Measurements from ENCODE around the gene HLA-E.
"Not testable (repeated sequence)": the region's sequence is repeated elsewhere in the genome, so short reads cannot be mapped to it uniquely, and the experiment has no call there.

Gene HLA-E

DNA sequence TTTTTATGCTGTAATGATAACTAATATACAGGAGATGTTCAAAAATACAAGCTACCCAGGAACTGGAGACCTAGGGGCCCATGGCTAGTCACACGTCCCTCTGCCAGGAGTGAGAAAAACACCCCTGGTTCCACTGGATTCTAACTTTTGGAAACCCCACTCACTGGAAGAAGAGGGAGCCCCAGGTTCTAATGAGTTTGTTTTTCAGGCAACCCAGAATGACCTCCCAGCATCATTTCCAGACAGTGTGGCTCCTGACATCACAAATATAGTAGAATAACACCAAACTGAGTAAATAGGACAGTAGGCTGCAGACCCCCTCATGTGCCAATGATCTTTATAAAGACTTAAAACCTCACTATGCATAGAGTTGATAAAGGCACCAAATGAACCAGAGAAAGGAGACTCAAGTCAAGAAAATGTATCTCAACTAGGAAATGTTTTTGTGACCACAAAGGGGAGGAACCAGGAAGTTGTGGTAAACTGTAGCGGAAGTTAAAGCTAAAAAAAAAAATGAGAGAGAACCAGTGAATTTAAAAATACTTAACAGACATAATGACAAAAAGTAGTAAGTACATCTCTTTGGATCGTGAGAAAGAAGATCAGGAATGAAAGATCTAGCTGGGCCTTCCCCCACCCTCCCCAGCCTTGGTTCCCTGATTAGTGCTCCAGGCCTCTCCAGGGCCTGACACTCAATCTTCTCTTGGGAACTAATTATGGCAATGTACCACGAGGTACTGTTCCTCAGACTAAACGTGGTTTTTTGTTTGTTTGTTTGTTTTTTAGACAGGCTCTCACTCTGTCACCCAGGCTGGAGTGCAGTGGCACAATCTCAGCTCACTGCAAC is 19.8 kb downstream of the HLA-E start:
- DNase-seq, result peak in 2 of 5 donors; percentile 47 to 87

DNA sequence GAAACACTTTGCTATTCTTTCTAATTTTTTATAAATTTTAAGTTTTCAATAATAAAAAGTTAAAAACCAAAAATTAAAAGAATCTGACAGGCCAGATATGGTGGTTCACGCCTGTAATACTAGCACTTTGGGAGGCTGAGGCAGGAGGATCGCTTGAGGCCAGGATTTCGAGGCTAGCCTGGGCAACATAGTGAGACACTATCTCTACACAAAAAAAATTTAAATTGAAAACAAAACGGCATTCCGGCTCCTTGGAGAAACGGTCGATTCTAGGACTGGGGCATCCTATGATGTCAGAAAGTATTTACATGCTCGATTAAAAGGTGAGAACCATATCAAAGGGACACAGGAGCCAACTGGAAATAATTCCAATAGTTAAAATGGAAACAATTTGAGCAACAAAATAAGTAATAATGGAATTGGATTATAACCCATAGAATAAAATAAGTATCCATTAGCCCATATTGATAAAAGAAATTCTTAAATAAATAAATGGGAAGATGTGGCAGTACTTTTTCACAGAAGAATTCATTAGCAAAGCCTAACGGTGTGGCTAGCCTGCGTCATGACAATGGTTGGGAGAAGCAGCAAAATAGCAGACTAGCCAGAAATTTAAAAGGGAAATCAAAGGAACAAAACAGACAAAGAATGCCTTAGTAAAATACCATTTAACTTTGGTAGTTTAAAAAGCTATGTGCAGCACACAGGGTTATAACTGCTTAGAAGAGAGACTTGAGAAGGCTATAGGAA is 21.3 kb downstream of the HLA-E start:
- DNase-seq, result no peak

DNA sequence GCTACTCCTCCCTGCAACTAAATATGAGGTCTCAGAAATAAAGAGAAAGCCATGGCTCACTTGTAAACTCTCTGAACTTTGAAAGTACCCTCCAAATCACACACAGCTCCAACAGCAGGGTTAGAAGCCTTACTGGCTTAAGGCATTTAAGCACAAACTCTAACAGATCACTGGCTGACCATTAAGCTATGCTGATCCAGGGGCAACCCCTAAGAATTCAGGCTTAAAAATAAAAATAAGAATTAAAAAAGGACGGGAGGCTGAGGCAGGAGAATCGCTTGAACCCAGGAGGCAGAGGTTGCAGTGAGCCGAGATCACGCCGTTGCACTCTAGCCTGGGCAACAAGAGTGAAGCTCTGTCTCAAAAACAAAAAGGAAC is 21.8 kb downstream of the HLA-E start:
- no peak for DNase-seq

DNA sequence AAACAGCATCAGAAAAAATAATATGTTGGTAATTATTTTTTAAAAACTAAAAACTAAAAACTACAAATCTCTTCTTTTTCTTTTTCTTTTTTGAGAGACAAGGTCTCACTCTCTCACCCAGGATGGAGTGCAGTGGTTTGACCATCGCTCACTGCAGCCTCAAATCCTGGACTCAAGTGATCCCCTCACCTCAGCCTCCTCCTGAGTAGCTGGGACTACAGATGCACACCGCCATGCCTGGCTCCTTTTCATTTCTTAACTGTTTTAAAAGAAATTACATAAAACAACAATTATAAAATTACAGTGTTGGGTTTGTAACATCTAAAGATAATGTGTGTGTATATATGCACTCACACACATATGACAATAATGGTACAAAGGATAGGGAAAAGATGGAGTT is 24.1 kb downstream of the HLA-E start:
- DNase-seq, result no peak

DNA sequence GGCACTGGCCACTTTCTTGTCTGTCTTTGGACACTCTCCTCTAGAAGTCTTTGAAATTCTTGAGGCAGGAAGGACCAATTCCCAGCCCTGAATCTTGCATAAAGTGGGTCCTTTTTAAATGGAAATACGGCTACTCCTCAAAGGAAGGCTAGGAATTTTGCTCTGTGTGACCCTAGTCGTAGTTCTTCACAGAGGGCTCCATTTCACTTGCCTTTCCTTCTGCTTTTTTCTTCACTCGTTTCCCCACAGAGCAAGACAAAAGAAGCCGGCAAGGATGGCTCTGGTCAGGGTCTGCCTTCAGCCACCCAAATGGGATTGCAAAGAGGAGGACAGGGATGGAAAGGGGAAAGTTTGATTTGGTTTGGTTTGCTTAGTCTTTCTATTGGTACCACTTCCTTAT is 25.8 kb downstream of the HLA-E start:
- no peak for DNase-seq

DNA sequence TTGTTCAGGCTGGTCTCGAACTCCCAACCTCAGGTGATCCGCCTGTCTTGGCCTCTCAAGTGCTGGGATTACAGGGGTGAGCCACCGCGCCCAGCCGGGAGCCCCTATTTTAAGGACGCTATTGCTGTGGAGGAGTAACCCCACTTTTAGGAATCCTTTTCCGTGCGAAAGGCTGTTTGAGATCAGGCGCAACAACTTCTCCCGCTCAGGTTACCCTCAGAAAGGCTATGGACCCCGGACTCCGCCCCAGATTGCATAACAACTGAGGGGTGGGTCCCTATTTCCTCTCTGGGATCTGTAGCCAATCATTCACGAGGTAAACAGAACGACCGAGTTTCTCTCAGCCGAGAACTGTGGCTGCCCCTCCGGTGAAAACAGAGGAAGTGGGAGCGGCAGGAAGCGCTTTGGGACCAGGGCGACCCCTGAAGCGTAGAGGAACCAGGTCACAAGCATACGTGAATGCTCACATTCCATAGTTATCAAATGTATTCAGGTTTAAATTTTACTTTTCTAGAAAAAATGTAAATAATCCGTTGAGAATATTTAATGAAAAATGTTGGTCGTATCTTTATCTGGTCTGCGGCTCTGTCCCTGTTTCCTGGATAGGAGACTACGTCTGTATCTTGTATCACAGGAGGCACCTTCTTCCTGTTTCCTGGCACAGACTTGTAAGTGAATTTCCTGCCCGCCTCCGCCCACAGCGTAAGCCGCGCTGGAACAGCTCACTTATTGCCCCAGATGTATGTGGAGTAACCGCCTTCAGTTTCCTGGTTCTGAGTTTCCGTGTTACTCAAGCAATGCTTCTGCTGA is 26.8 kb downstream of the HLA-E start:
- DNase-seq, result peak; percentile 81 to 98 (median 88)

DNA sequence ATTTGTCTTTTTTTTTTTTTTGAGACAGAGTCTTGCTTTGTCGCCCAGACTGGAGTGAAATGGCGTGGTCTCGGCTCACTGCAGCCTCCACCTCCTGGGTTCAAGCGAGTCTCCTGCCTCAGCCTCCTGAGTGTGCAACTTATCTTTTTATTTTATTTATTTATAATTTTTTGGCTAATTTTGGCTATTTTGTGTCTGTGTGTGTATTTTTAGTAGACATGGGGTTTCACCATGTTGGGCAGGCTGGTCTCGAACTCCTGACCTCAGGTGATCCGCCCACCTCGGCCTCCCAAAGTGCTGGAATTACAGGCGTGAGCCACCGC is 27.4 kb downstream of the HLA-E start:
- not testable (repeated sequence) for DNase-seq

DNA sequence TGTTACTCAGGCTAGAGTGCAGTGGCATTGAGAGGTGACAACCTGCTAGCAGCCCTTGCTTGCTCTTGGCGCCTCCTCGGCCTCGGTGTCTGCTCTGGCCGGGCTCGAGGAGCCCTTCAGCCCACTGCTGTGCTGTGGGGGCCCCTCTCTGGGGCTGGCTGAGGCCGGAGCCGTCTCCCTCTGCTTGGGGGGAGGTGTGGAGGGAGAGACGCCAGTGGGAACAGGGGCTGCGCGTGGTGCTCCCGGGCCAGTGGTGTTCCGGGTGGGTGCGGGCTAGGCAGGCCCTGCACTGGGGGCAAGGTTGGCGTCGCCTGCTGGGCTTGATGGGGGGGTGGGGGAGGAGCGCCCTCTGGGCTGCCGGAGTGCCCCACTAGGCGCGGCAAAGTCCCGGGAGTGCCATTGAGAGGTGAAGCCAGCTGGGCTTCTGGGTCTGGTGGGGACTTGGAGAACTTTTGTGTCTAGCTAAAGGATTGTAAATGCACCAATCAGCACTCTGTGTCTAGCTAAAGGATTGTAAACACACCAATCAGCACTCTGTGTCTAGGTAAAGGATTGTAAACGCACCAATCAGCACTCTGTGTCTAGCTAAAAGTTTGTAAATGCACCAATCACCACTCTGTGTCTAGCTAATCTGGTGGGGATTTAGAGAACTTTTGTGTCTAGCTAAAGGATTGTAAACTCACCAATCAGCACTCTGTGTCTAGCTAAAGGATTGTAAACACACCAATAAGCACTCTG is 28.6 kb downstream of the HLA-E start:
- not testable (repeated sequence) for DNase-seq

DNA sequence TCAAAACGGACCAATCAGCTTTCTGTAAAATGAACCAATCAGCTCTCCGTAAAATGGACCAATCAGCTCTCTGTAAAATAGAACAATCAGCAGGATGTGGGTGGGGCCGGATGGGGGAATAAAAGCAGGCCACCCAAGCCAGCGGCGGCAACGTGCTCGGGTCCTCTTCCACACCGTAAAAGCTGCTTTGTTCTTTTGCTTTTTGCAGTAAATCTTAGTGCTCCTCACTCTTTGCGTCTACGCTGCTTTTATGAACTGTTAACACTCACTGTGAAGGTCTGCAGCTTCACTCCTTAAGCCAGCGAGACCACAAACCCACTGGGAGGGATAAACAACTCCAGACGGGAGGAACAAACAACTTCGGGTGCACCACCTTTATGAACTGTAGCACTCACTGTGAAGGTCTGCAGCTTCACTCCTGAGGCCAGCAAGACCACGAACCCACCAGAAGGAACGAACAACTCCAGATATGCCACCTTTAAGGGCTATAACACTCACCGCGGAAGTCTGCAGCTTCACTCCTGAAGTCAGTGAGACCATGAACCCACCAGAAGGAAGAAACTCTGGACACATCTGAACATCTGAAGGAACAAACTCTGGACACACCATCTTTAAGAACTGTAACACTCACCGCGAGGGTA is 29.3 kb downstream of the HLA-E start:
- peak in 1 of 5 donors; percentile 58 for DNase-seq

DNA sequence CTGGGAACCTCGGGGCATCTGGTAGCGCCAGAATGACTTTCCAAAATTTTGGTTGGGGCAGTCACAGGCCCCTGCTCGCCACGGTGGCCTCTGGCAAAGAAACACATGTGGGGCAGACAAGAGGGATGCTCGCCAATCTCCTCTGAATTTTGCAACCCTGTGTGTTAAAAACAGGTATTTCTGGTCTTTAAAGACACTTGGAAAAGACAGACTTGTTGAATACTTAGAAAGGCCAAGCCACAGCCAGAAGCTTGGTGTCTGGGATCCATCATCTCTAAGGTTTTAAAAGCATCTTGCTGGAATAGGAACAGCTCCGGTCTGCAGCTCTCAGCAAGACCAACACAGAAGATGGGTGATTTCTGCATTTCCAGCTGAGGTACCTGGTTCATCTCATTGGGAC is 31.2 kb downstream of the HLA-E start:
- no peak for DNase-seq

DNA sequence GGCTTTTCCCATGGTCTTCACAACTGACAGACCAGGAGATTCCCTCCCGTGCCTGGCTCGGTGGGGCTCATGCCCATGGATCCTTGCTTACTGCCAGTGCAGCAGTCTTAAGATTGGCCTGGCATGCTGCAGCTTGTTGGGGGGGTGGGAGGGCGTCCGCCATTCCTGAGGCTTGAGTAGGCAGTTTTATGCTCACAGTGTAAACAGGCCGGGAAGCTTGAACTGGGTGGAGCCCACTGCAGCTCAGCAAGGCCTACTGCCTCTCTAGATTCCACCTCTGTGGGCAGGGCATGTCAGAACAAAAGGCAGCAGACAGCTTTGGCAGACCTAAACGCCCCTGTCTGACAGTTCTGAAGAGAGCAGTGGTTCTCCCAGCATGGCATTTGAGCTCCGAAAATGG is 31.8 kb downstream of the HLA-E start:
- not testable (repeated sequence) for DNase-seq

DNA sequence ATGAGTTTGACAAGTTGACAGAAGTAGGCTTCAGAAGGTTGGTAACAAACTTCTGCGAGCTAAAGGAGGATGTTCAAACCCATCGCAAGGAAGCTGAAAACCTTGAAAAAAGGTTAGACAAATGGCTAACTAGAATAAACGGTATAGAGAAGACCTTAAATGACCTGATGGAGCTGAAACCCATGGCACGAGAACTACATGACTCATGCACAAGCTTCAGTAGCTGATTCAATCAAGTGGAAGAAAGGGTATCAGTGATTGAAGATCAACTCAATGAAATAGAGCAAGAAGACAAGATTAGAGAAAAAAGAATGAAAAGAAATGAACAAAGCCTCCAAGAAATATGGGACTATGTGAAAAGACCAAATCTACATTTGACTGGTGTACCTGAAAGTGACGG is 32.6 kb downstream of the HLA-E start:
- not testable (repeated sequence) for DNase-seq

DNA sequence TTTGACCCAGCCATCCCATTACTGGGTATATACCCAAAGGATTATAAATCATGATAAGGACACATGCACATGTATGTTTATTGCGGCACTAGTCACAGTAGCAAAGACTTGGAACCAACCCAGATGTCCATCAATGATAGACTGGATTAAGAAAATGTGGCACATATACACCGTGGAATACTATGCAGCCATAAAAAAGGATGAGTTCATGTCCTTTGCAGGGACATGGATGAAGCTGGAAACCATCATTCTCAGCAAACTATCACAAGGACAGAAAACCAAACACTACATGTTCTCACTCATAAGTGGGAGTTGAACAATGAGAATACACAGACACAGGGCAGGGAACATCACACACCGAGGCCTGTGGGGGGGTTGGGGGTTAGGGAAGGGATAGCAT is 37.1 kb downstream of the HLA-E start:
- DNase-seq, result not testable (repeated sequence)

DNA sequence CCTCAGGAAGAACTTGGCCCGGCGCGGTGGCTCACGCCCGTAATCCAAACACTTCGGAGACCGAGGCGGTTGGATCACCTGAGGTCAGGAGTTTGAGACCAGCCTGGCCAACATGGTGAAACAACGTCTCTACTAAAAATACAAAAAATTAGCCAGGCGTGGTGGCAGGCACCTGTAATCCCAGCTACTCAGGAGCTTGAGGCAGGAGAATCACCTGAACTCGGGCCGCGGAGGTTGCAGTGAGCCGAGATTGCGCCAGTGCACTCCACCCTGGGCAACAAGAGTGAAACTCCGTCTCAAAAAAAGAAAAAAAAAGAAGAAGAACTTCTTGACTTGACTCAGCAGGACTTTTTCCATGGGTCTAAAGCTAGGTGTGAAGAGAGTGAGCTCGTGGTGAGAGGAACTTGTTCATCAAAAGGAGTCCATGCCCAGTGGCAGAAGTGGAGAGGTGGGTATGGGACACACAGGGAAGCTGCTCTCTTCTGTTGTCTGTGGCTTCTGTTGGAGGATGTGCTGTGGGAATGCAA is 40.1 kb downstream of the HLA-E start:
- DNase-seq, result peak in 1 of 5 donors; percentile 81

DNA sequence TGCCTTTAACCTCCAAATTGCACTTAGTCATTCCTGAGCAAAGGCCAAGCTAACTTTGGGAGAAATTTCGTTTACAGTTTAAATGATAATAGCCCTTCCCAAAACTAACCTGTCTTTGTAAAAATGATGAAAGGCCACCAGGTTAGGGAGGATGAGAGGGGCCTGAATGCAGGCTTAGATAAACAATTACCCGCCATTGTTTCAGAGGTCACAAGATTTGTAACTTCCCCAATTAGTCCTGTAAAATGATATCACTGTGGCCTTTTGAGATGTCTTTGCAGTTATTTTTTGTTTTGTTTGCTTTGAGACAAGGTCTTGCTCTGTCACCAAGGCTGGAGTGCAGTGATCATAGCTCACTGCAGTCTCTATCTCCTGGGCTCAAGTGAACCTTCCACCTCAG is 40.7 kb downstream of the HLA-E start:
- DNase-seq, result no peak

DNA sequence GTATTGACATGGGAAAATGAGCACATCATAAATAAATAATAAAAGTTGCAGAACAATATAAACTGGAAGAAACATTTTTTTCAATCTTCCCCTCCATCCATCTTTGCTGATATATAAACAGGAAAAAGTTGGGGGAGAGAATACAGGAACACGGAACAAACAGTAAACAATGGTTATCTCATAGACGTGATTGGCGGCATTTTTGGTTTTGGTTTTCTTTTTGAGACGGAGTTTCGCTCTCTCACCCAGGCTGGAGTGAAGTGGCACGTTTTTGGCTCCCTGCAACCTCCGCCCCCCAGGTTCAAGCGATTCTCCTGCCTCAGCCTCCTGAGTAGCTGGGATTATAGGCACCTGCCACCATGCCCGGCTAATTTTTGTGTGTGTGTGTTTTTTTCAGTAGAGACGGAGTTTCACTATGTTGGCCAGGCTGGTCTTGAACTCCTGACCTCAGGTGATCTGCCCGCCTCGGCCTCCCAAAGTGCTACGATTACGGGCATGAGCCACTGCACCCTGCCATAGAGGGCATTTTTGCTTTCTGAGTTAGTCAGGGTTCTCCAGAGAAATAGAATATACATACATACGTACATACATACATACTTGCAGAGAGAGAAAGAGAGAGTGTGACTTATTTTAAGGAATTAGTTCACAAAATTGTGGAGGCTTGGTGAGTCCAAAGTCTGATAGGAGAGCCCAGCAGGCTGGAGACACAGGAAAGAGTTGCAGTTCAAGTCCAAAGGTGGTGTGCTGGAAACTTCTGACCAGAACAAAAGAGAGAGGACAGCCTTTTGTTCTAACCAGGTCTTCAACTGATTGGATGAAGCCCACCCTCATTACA is 44.4 kb downstream of the HLA-E start:
- peak in 1 of 5 donors; percentile 57 for DNase-seq

DNA sequence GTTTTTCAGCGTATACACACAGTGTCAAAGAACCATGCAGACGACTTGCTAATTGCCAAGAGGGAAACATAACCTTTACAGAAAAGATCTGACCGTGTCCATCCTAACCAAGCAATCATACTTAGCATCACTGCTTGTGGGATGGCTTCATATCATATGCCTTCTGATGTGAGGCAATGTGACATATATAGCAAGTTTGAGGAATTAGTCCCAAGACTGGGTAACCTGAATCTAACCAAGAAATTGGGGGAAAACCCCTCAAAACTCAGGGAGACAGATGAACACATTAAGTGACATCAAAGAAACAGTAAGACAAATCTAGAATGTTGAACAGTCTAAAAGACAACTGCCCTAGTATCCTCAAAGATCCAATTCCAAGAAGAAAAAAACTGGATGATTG is 48.6 kb downstream of the HLA-E start:
- DNase-seq, result no peak

DNA sequence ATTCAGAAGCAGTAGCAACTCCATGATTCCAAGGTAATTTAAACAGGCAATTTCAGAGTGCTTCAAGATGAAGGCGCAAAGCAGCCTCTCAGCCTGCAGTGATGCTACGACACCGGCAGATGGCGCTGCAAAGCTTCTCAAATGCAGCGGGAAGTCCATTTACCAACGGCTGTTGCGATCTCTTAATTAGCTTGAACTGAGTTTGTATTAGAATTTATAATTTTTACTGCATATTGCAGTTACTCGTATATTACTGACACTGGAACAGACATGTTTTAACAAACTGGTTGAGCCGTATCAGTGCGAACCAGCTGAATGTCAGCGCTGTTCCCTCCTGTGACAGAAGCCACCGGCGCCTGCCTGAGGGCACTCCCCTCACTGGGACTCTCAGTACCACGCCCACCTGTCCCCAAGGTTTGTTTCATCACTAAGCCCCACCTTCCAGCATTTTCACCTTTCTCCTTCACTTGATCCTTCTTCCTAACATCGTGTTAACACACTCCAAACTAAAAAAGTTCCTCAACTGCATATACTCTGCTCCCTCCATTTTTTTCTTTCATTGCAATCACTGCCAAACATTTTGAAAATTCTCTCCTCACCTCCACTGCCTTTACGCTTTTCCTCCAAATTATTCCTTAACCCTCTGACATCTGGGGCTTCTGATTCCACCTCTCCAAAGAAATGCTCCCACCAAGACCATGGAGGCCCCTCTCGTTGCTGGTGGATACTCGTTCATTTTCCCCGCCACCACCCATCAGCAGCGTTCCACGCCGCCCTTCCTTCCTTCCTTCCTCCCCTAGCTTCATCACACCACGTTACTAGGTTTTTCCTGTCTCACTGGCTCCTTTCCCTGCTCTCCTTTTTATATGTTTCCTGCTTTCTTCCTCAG is 52.5 kb downstream of the HLA-E start:
- DNase-seq, result peak; percentile 59 to 87 (median 73)

DNA sequence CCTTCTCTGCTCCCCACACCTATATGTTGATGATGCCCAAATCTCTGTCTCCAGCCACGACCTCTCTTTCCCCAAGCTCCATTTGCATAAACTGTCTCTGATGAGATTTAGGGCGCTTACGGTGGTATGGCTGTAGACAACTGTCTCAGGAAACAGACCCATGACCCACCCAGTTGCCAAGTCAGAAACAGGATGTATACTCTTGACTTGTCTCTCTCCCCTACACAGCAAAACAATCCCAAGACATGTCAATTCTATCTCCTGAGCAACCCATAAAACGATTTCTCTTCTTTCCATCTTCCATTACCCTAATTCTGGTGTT is 53.1 kb downstream of the HLA-E start:
- DNase-seq, result peak in 3 of 5 donors; percentile 12 to 62 (median 33)

DNA sequence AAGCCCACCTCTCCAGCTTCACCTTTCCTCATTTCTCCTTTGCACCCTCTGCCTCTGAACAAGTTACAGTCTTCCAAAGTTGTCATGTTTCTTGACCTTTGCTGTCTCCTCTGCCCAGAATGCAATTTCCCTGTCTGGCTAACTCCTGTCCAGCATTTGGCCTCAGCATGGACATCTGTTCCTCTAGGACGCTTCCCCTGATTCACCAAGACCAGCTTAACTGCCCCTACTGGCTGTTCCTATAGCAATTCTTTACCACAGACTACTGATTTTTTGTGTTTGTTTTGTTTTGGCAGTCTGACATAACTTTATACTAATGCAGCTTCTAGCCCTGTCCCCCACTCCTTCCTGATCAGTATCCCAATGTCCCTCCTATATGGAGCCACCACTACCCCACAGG is 53.6 kb downstream of the HLA-E start:
- DNase-seq, result no peak
